ENCODE measurements around the gene ITGB2.

Gene ITGB2

DNA sequence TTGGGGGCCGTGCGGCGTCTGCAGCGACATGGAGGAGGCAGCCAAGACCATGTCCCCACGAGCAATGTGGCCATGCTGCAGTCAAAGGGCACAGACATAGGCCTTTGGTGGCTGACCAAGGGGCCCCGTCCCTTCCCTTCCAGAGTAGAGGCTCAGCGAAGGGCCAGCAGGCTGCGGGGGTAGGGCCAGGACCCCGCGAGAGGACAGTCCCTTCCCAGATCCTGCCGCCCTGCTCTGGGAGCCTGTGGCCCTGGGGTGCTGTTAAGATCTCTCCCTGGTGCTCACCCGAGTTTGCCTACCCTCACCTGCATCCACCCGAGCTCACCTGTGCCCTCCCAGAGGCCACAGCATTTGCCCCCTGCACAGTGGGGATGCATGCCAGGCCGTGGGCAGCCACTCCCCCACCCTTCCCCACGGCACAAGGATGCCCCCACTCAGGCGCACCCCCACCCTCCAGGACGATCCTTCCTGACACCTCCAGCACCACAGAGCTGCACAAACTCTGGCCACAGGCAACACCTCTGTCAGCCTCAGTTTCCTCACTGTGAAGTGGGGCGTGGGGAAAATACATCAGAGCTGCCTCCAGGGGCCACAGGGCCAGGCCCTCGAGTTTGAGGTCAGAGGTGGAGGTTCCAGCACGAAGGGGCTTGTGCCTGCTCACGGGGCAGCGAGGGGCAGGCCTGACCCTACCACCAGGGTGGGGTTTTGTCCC, 15.5 kb downstream of the ITGB2 start:
- H2AFZ ChIP-seq, result no peak overlapping the region
- H3K79me2 ChIP-seq, result no peaks in the 10 kb centered on the region
- H3K4me2 ChIP-seq (ENCODE audit: low read length), result no peak overlapping the region
- H3K4me3 ChIP-seq (ENCODE audit: low read depth, low read length), result no peak overlapping the region
- H3K36me3 ChIP-seq (ENCODE audit: control insufficient read depth, insufficient read depth, low read length), result no peaks in the 10 kb centered on the region
- no peak overlapping the region for H3K9ac ChIP-seq
- H3K4me1 ChIP-seq, result no peaks in the 10 kb centered on the region
- no peaks in the 10 kb centered on the region for H3K9me3 ChIP-seq (ENCODE audit: control insufficient read depth, low read length)
- H3K27me3 ChIP-seq (ENCODE audit: control insufficient read depth, insufficient read depth, low read length), result no peaks in the 10 kb centered on the region
- H3K27ac ChIP-seq, result no peak overlapping the region
- TF ChIP-seq, protein P1, sequence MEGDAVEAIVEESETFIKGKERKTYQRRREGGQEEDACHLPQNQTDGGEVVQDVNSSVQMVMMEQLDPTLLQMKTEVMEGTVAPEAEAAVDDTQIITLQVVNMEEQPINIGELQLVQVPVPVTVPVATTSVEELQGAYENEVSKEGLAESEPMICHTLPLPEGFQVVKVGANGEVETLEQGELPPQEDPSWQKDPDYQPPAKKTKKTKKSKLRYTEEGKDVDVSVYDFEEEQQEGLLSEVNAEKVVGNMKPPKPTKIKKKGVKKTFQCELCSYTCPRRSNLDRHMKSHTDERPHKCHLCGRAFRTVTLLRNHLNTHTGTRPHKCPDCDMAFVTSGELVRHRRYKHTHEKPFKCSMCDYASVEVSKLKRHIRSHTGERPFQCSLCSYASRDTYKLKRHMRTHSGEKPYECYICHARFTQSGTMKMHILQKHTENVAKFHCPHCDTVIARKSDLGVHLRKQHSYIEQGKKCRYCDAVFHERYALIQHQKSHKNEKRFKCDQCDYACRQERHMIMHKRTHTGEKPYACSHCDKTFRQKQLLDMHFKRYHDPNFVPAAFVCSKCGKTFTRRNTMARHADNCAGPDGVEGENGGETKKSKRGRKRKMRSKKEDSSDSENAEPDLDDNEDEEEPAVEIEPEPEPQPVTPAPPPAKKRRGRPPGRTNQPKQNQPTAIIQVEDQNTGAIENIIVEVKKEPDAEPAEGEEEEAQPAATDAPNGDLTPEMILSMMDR (IDR thresholded peaks at IDR 0.05), result no peak

DNA sequence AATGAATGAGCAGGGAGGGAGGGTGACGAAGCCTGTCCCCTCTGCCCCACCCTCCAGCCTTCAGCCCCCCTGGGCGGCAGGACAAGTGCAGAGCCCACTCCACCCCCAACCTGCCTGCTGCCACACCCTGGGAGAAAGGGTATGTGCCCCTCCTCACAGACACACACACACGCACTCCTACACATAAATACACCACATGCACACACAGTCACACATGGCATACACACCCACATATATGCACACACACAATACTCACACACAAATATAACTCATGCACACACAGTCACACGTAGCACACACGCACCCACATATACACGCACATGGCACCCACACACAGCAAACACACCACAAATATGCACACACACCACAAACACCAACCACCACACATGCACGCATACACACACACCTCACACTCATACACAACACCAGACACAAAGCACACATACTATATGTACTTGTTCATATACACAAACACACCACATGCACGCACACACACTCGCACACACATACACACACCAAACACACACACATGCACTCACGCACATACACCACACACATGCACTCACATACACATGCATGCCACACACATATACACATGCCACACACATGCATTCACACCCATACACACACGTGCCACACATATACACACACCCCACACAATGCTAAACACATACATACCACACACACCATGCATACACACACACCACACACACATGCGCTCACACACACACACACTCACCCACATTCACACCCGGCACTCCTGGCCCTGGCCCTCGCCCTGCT, 16.4 kb downstream of the ITGB2 start:
- H3K9ac ChIP-seq, result no peak overlapping the region
- no peaks in the 10 kb centered on the region for H3K4me1 ChIP-seq
- TF ChIP-seq, protein P1 (IDR thresholded peaks at IDR 0.05), result no peak
- no peak overlapping the region for H3K4me2 ChIP-seq (ENCODE audit: low read length)
- no peaks in the 10 kb centered on the region for H3K79me2 ChIP-seq
- no peak overlapping the region for H2AFZ ChIP-seq
- no peaks in the 10 kb centered on the region for H3K9me3 ChIP-seq (ENCODE audit: control insufficient read depth, low read length)
- H3K4me3 ChIP-seq (ENCODE audit: low read depth, low read length), result no peak overlapping the region
- no peaks in the 10 kb centered on the region for H3K36me3 ChIP-seq (ENCODE audit: control insufficient read depth, insufficient read depth, low read length)
- no peaks in the 10 kb centered on the region for H3K27me3 ChIP-seq (ENCODE audit: control insufficient read depth, insufficient read depth, low read length)
- no peak overlapping the region for H3K27ac ChIP-seq

DNA sequence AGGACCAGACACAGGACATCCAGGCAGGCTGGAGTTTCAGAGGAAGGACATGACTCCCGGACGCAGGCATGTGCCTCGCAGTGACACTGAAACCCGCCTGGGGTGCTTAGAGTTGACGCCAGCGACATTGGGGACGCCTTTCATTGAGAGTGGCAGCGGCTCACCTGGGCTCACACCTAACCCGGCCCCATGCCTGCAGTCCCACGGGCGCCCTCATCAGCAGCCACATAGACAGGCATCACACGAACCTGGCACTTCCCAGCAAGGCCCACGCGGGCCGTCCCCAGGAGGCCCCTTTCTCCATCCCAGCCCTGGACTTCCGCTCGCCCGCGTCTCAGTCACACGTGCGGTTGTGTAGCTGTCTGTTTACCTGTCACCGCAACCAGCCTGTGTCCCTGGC, 17.0 kb downstream of the ITGB2 start:
- Histone ChIP-seq H2AFZ (no peak overlapping the region), H3K4me3 (ENCODE audit: low read depth, low read length) (no peak overlapping the region), H3K9me3 (ENCODE audit: control insufficient read depth, low read length) (no peaks in the 10 kb centered on the region), H3K4me2 (ENCODE audit: low read length) (no peak overlapping the region), H3K27me3 (ENCODE audit: control insufficient read depth, insufficient read depth, low read length) (no peaks in the 10 kb centered on the region), H3K27ac (no peak overlapping the region), H3K4me1 (no peaks in the 10 kb centered on the region), H3K36me3 (ENCODE audit: control insufficient read depth, insufficient read depth, low read length) (no peaks in the 10 kb centered on the region), H3K79me2 (no peaks in the 10 kb centered on the region), H3K9ac (no peak overlapping the region)
- TF ChIP-seq, protein P1 (IDR thresholded peaks at IDR 0.05), result no peak

DNA sequence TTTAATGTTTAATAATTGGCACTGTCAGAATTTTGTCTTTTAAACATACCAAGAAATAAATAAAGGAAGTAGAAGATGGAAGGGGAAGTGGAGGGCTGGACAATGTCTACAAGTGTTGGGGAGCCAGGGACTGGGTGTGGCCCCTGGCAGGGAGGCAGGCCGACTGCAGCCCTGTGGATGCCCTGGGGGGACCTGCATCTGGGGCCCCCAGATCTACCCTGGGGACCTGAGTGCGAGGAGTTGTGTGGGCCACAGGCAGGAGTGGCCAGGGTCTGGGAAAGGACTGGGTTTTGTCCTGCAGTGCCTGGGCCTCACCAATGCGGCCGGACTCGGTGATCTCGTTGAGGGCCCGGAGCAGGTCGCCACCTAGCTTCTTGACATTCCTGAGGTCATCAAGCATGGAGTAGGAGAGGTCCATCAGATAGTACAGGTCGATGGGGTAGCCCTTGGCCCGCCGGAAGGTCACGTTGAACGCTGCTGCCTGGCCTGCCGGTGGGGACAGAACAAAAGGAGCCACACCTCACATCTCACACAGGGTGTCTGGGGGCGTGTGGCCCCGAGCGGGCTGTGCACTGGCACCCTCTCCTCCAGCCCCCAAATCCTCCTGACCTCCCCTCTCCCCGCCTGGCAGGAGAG, 17.5 kb downstream of the ITGB2 start:
- Histone ChIP-seq H3K36me3 (ENCODE audit: control insufficient read depth, insufficient read depth, low read length) (no peaks in the 10 kb centered on the region), H3K27me3 (ENCODE audit: control insufficient read depth, insufficient read depth, low read length) (no peaks in the 10 kb centered on the region), H3K9me3 (ENCODE audit: control insufficient read depth, low read length) (no peaks in the 10 kb centered on the region), H3K4me2 (ENCODE audit: low read length) (no peak overlapping the region), H3K79me2 (no peaks in the 10 kb centered on the region), H3K4me1 (no peaks in the 10 kb centered on the region), H2AFZ (no peak overlapping the region), H3K27ac (no peak overlapping the region), H3K4me3 (ENCODE audit: low read depth, low read length) (no peak overlapping the region), H3K9ac (no peak overlapping the region)
- TF ChIP-seq, protein P1 (IDR thresholded peaks at IDR 0.05), result no peak
